ENCODE measurements around the gene VCP. TPM values are rescaled to one million over a fixed set of nuclear protein-coding genes. Genes with fewer than 3 reads are reported as not detected.

The VCP gene
- polyA plus RNA-seq, 1 donor (not counting 4 experiments of a cell fraction or from before 2014, with no cell fraction given): 414 TPM

GRCh38 chr9:35057271-35057620 lies 15.2 kb downstream of the VCP start:
- H3K36me3 ChIP-seq (ENCODE audit: control insufficient read depth in 2 of 2, extremely low read depth in 1 of 2, insufficient read depth in 2 of 2, low read length in 2 of 2): peaks cover 50 to 53% of the 10 kb centered on the region in 2 experiments
- no peak overlapping the region for H3K27ac ChIP-seq (ENCODE audit: control insufficient read depth, insufficient read depth, low read length)
- DNase-seq (ENCODE audit: low read depth, low spot score) (no peak), FAIRE-seq (no peak)
- H3K4me2 ChIP-seq (ENCODE audit: control insufficient read depth, extremely low read depth, insufficient read depth, low read depth, low read length): no peak overlapping the region
- no peaks in the 10 kb centered on the region for H3K9me1 ChIP-seq (ENCODE audit: control insufficient read depth, extremely low read depth, insufficient read depth, low read length)
- no peaks in the 10 kb centered on the region for H3K27me3 ChIP-seq (ENCODE audit: control insufficient read depth, extremely low read depth, insufficient read depth, low read length)
- peaks cover 5% of the 10 kb centered on the region for H3K79me2 ChIP-seq (ENCODE audit: control insufficient read depth, insufficient read depth, low read length)
- H4K20me1 ChIP-seq (ENCODE audit: control insufficient read depth, extremely low read depth, insufficient read depth, low read length): peaks cover 3% of the 10 kb centered on the region
- dilution Hi-C loops (cut with MboI; ENCODE audit: extremely low pct_ligation_motif_present, low sequenced_read_pairs): no loop called here
- H2AFZ ChIP-seq (ENCODE audit: control insufficient read depth, low read length): no peak overlapping the region
- no peaks in the 10 kb centered on the region for H3K9me3 ChIP-seq (ENCODE audit: control insufficient read depth, low read depth, low read length)
- H3K4me1 ChIP-seq (ENCODE audit: control insufficient read depth, extremely low read depth, insufficient read depth, low read length): no peaks in the 10 kb centered on the region
- no peak overlapping the region for H3K4me3 ChIP-seq (ENCODE audit: control insufficient read depth in 2 of 3, extremely low read depth in 1 of 3, insufficient read depth in 2 of 3, low read depth in 1 of 3, low read length in 3 of 3)
- TF ChIP-seq EZH2 (IDR thresholded peaks at IDR 0.05; ENCODE audit: low read length) (no peak), CTCF (optimal IDR thresholded peaks at IDR 0.05 in 1 of 3, IDR thresholded peaks at IDR 0.05 in 1 of 3, conservative IDR thresholded peaks at IDR 0.05 in 1 of 3; ENCODE audit: extremely low read depth in 1 of 3, insufficient read depth in 2 of 3, low read length in 3 of 3) (no peak)
- H3K9ac ChIP-seq (ENCODE audit: control insufficient read depth, extremely low read depth, insufficient read depth, low read length): no peak overlapping the region

- peaks cover 5% of the 10 kb centered on the region for H3K79me2 ChIP-seq (ENCODE audit: control insufficient read depth, insufficient read depth, low read length)
- DNase-seq (ENCODE audit: low read depth, low spot score): no peak
- H3K4me3 ChIP-seq (ENCODE audit: control insufficient read depth in 2 of 3, extremely low read depth in 1 of 3, insufficient read depth in 2 of 3, low read depth in 1 of 3, low read length in 3 of 3): no peak overlapping the region
- H2AFZ ChIP-seq (ENCODE audit: control insufficient read depth, low read length): no peak overlapping the region
- H3K4me2 ChIP-seq (ENCODE audit: control insufficient read depth, extremely low read depth, insufficient read depth, low read depth, low read length): no peak overlapping the region
- no peaks in the 10 kb centered on the region for H3K4me1 ChIP-seq (ENCODE audit: control insufficient read depth, extremely low read depth, insufficient read depth, low read length)
- no peaks in the 10 kb centered on the region for H3K9me3 ChIP-seq (ENCODE audit: control insufficient read depth, low read depth, low read length)
- no peak overlapping the region for H3K27ac ChIP-seq (ENCODE audit: control insufficient read depth, insufficient read depth, low read length)
- H3K9me1 ChIP-seq (ENCODE audit: control insufficient read depth, extremely low read depth, insufficient read depth, low read length): no peaks in the 10 kb centered on the region
- H3K27me3 ChIP-seq (ENCODE audit: control insufficient read depth, extremely low read depth, insufficient read depth, low read length): no peaks in the 10 kb centered on the region
- TF ChIP-seq CTCF (optimal IDR thresholded peaks at IDR 0.05 in 1 of 3, IDR thresholded peaks at IDR 0.05 in 1 of 3, conservative IDR thresholded peaks at IDR 0.05 in 1 of 3; ENCODE audit: extremely low read depth in 1 of 3, insufficient read depth in 2 of 3, low read length in 3 of 3) (no peak), EZH2 (IDR thresholded peaks at IDR 0.05; ENCODE audit: low read length) (no peak)
- H3K36me3 ChIP-seq (ENCODE audit: control insufficient read depth in 2 of 2, extremely low read depth in 1 of 2, insufficient read depth in 2 of 2, low read length in 2 of 2): peaks cover 46 to 50% of the 10 kb centered on the region in 2 experiments
- H4K20me1 ChIP-seq (ENCODE audit: control insufficient read depth, extremely low read depth, insufficient read depth, low read length): peaks cover 3% of the 10 kb centered on the region
- H3K9ac ChIP-seq (ENCODE audit: control insufficient read depth, extremely low read depth, insufficient read depth, low read length): no peak overlapping the region
- dilution Hi-C loops (cut with MboI; ENCODE audit: extremely low pct_ligation_motif_present, low sequenced_read_pairs): no loop called here
- FAIRE-seq: no peak
Observed at GRCh38 chr9:35056571-35057270, 15.7 kb downstream of the VCP start.
